Keratinocyte (primary cell): ENCODE results near the gene DHRSX. TPM values are rescaled to one million over a fixed set of nuclear protein-coding genes. Genes with fewer than 3 reads are reported as not detected.

ENCODE experiments used
- DNase-seq: peaks from one replicate; pipeline ENCODE4 v3.0.0-alpha.2; 2011; ENCODE audit warnings: low read depth, missing footprints, low spot score
- FAIRE-seq: peaks from 2 replicates; lab custom pipeline; 2011; peaks lifted over from hg19 to GRCh38; lab: Jason Lieb, UNC
- H2AFZ ChIP-seq: 2 replicates; pipeline ENCODE4 v1.6.0; 2012; ENCODE audit warnings: low read length, control low read depth, inconsistent platforms; ENCODE audit not compliant: control insufficient read depth
- H3K27ac ChIP-seq: 2 replicates; pipeline ENCODE4 v1.5.1; 2011; ENCODE audit warnings: low read length; ENCODE audit not compliant: control insufficient read depth, insufficient read depth
- H3K27me3 ChIP-seq: 3 replicates; pipeline ENCODE4 v1.6.0; 2011; ENCODE audit warnings: low read length; ENCODE audit not compliant: control insufficient read depth, insufficient read depth; ENCODE audit errors: extremely low read depth
- H3K36me3 ChIP-seq, 2 experiments: 2 replicates in 1 of 2; 3 replicates in 1 of 2; pipeline ENCODE4 v1.5.1; 2011; ENCODE audit warnings: low read length in 2 of 2, mild to moderate bottlenecking in 1 of 2; ENCODE audit not compliant: control insufficient read depth in 2 of 2, insufficient read depth in 2 of 2; ENCODE audit errors: extremely low read depth in 1 of 2
- H3K4me1 ChIP-seq: 3 replicates; pipeline ENCODE4 v1.5.1; 2011; ENCODE audit warnings: low read length; ENCODE audit not compliant: control insufficient read depth, insufficient read depth; ENCODE audit errors: extremely low read depth
- H3K4me2 ChIP-seq: 3 replicates; pipeline ENCODE4 v1.6.0; 2011; ENCODE audit warnings: low read depth, low read length; ENCODE audit not compliant: control insufficient read depth, insufficient read depth; ENCODE audit errors: extremely low read depth
- H3K4me3 ChIP-seq, 3 experiments: fragments of 200-600 bp in 1 of 3; sonication (generic) in 1 of 3; 2 replicates in 2 of 3; 3 replicates in 1 of 3; pipeline ENCODE4 v1.5.1; 2011 to 2016; ENCODE audit warnings: low read length in 3 of 3, mild to moderate bottlenecking in 3 of 3, control low read depth in 2 of 3, inconsistent platforms in 1 of 3, low read depth in 1 of 3, mixed read lengths in 1 of 3, mixed run types in 1 of 3, moderate library complexity in 1 of 3; ENCODE audit not compliant: control insufficient read depth in 2 of 3, insufficient read depth in 2 of 3; ENCODE audit errors: extremely low read depth in 1 of 3
- H3K79me2 ChIP-seq: 2 replicates; pipeline ENCODE4 v1.6.0; 2012; ENCODE audit warnings: low read length; ENCODE audit not compliant: control insufficient read depth, insufficient read depth
- H3K9ac ChIP-seq: 3 replicates; pipeline ENCODE4 v1.6.0; 2011; ENCODE audit warnings: low read length; ENCODE audit not compliant: control insufficient read depth, insufficient read depth; ENCODE audit errors: extremely low read depth
- H3K9me1 ChIP-seq: 3 replicates; pipeline ENCODE4 v1.6.0; 2011; ENCODE audit warnings: low read length; ENCODE audit not compliant: control insufficient read depth, insufficient read depth; ENCODE audit errors: extremely low read depth
- H3K9me3 ChIP-seq: 2 replicates; pipeline ENCODE4 v1.5.1; 2012; ENCODE audit warnings: low read depth, low read length; ENCODE audit not compliant: control insufficient read depth
- H4K20me1 ChIP-seq: 3 replicates; pipeline ENCODE4 v1.6.0; 2011; ENCODE audit warnings: low read length; ENCODE audit not compliant: control insufficient read depth, insufficient read depth; ENCODE audit errors: extremely low read depth
- CTCF ChIP-seq, 3 experiments: IDR thresholded peaks in 1 of 3; conservative IDR thresholded peaks in 1 of 3; optimal IDR thresholded peaks in 1 of 3; 2 replicates in 2 of 3; 3 replicates in 1 of 3; pipeline versions ENCODE3 to v1.5.1; 2011; ENCODE audit warnings: low read length in 3 of 3, mild to moderate bottlenecking in 3 of 3, moderate library complexity in 2 of 3, control low read depth in 1 of 3, inconsistent platforms in 1 of 3; ENCODE audit not compliant: insufficient read depth in 2 of 3; ENCODE audit errors: extremely low read depth in 1 of 3
- EZH2 ChIP-seq: IDR thresholded peaks from one replicate; pipeline ENCODE4 v1.6.1; 2012; ENCODE audit warnings: inconsistent platforms, mild to moderate bottlenecking, low read length, moderate library complexity
- dilution Hi-C: fragments of 300-500 bp; cut with MboI; formaldehyde crosslinking; loops from one replicate; pipeline ENCODE4 v1.7.0; 2020; ENCODE audit warnings: low sequenced_read_pairs; ENCODE audit not compliant: extremely low pct_ligation_motif_present
- polyA plus RNA-seq, 5 experiments: library from polyadenylated mRNA; depleted of rRNA in 3 of 5; stranded (reverse) in 3 of 5; stranded (forward) in 1 of 5; unstranded in 1 of 5; fragments of >200 nt; gene quantifications; 1 replicate in 1 of 5; 2 replicates in 3 of 5; 3 replicates in 1 of 5; pipeline versions ENCODE4 v1.2.1 to v1.2.3, GENCODE V29; 2011 to 2012; ENCODE audit warnings: missing spikeins in 2 of 5, low read depth in 1 of 5, low replicate concordance in 1 of 5

The DHRSX gene
- polyA plus RNA-seq, 1 donor (not counting 4 experiments of a cell fraction or from before 2014, with no cell fraction given), result 20.4 TPM

GRCh38 chrX:2388669-2389068 is 112.1 kb downstream of the DHRSX start:
- Histone ChIP-seq H2AFZ (no peak overlapping the region), H3K4me1 (peaks cover 15% of the 10 kb centered on the region), H3K9me3 (peaks cover 3% of the 10 kb centered on the region), H3K9me1 (no peaks in the 10 kb centered on the region), H3K4me2 (no peak overlapping the region), H3K9ac (no peak overlapping the region), H3K36me3 (no peaks in the 10 kb centered on the region), H4K20me1 (no peaks in the 10 kb centered on the region), H3K79me2 (peaks cover 3% of the 10 kb centered on the region), H3K27ac (no peak overlapping the region), H3K4me3 (no peak overlapping the region), H3K27me3 (no peaks in the 10 kb centered on the region)
- FAIRE-seq, result no peak
- DNase-seq, result no peak
- dilution Hi-C loops, result no loop called here
- no peak for TF ChIP-seq CTCF (optimal IDR thresholded peaks at IDR 0.05 in 1 of 3, IDR thresholded peaks at IDR 0.05 in 1 of 3, conservative IDR thresholded peaks at IDR 0.05 in 1 of 3; ENCODE audit: extremely low read depth in 1 of 3, insufficient read depth in 2 of 3, low read length in 3 of 3)

GRCh38 chrX:2387614-2388239 is 113.0 kb downstream of the DHRSX start:
- no peak overlapping the region for H3K4me3 ChIP-seq
- no peaks in the 10 kb centered on the region for H3K36me3 ChIP-seq
- H3K4me1 ChIP-seq, result peaks cover 18% of the 10 kb centered on the region
- H3K79me2 ChIP-seq, result peaks cover 5% of the 10 kb centered on the region
- DNase-seq (no peak), FAIRE-seq (no peak)
- no peak overlapping the region for H3K9ac ChIP-seq
- dilution Hi-C loops, result no loop called here
- H3K4me2 ChIP-seq, result no peak overlapping the region
- TF ChIP-seq CTCF (optimal IDR thresholded peaks at IDR 0.05 in 1 of 3, IDR thresholded peaks at IDR 0.05 in 1 of 3, conservative IDR thresholded peaks at IDR 0.05 in 1 of 3; ENCODE audit: extremely low read depth in 1 of 3, insufficient read depth in 2 of 3, low read length in 3 of 3), result no peak
- TF ChIP-seq EZH2, result no peak
- no peaks in the 10 kb centered on the region for H3K27me3 ChIP-seq
- no peak overlapping the region for H2AFZ ChIP-seq
- H3K9me1 ChIP-seq, result no peaks in the 10 kb centered on the region
- peaks cover 3% of the 10 kb centered on the region for H3K9me3 ChIP-seq
- no peak overlapping the region for H3K27ac ChIP-seq
- no peaks in the 10 kb centered on the region for H4K20me1 ChIP-seq
